ENCODE data around the gene IKZF2. TPM values are rescaled to one million over a fixed set of nuclear protein-coding genes. Genes with fewer than 3 reads are reported as not detected.

IKZF2 gene
- total RNA-seq, 1 experiment from 2014 or later: 1.6 TPM

DNA sequence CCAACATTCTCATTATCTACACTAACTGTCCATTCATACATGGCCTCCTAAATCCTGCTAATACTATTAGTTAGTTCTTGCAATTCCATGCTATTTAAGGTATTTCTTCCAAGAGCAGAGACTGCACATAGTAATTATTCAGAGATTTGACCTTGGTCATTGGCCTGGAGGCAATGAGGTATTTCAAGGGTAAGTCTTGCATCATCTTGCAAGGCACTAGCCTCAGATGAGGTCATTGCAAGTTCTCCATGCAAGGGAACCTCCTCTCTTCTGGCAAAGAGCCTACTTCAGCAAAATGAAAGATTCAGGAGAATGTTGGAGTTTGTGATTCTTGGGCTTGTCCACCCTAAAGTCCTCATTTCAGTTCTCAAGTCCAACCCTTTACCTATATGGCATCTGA lies 48.5 kb upstream of the IKZF2 start (continued):
- TF ChIP-seq, protein P1, sequence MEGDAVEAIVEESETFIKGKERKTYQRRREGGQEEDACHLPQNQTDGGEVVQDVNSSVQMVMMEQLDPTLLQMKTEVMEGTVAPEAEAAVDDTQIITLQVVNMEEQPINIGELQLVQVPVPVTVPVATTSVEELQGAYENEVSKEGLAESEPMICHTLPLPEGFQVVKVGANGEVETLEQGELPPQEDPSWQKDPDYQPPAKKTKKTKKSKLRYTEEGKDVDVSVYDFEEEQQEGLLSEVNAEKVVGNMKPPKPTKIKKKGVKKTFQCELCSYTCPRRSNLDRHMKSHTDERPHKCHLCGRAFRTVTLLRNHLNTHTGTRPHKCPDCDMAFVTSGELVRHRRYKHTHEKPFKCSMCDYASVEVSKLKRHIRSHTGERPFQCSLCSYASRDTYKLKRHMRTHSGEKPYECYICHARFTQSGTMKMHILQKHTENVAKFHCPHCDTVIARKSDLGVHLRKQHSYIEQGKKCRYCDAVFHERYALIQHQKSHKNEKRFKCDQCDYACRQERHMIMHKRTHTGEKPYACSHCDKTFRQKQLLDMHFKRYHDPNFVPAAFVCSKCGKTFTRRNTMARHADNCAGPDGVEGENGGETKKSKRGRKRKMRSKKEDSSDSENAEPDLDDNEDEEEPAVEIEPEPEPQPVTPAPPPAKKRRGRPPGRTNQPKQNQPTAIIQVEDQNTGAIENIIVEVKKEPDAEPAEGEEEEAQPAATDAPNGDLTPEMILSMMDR (IDR thresholded peaks at IDR 0.05 in 2 of 3, conservative IDR thresholded peaks at IDR 0.05 in 1 of 3; ENCODE audit: borderline replicate concordance in 1 of 3, insufficient read depth in 1 of 3, low read depth in 2 of 3, low read length in 2 of 3): no peak
- TF ChIP-seq POLR2A (IDR thresholded peaks at IDR 0.05; ENCODE audit: borderline replicate concordance, extremely low read depth, insufficient read depth, insufficient read length): no peak

DNA sequence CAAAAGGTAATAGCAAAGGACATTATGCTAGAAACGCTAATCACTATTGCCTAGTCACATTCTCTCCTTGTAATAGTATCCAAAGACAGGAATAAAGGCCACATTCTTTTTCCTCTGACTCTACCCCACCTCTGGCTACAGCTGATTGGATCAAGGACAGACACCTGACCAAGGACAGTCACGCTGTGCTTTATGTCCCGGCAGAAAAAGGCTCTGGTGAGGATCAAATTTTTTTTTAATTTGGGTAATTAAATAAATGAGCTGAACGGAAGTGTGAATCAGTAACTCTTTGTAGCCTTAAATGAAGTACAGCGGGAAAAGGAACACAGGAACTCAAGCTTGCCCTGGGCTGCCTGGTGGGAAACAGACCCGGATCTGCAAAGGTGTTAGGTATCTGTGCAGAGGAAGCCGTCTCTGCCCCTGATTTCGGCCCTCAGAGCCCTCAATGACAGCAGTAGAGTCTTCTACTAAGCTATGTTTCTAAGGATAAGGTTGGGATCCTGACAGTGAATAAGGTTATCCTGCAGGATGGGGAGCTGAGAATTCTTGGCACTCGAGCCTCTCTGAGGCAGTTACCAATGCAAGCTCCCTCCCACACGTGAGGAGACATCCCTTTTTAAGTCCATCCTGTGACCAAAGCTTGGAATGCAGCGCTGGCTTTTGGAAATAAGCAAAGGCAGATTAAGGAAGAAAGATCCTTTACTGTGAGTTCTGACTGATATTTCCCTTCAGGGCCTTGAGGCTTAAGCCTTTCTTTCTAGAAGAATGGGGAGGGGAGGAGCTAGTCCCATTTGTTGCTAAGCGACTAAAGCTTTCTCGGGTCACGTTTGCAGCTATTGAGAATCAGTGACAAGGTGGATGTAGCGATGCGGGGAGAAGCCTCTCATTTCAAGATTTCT lies 37.8 kb upstream of the IKZF2 start:
- no peak overlapping the region for H3K27ac ChIP-seq (ENCODE audit: low read depth, low read length)
- RAD21 ChIA-PET (ENCODE audit: low non-redundant PET in 1 of 2, low total read pairs in 2 of 2, uncharacterized antibody in 2 of 2, unreplicated experiment in 2 of 2): no interaction called here
- no peak overlapping the region for H3K4me3 ChIP-seq (replicated peaks in 1 of 2; ENCODE audit: low read depth in 1 of 2, low read length in 2 of 2)
- no peaks in the 10 kb centered on the region for H3K79me2 ChIP-seq (ENCODE audit: insufficient read depth, low read length)
- H3K27me3 ChIP-seq (ENCODE audit: insufficient read depth, low read length): no peaks in the 10 kb centered on the region
- POLR2A ChIA-PET: no interaction called here
- H3K9me3 ChIP-seq (ENCODE audit: control insufficient read depth in 1 of 2, insufficient read depth in 1 of 2, low read depth in 1 of 2, low read length in 2 of 2): no peaks in the 10 kb centered on the region
- H3K4me2 ChIP-seq (ENCODE audit: low read length): no peak overlapping the region
- peaks cover 7 to 9% of the 10 kb centered on the region in 2 experiments; a peak in 3 of 4 replicates for H3K4me1 ChIP-seq (ENCODE audit: control insufficient read depth in 1 of 2, insufficient read depth in 2 of 2, low read length in 2 of 2)
- no peaks in the 10 kb centered on the region for H3K36me3 ChIP-seq (ENCODE audit: control insufficient read depth in 1 of 2, insufficient read depth in 2 of 2, low read length in 2 of 2)
- H4K20me1 ChIP-seq (ENCODE audit: insufficient read depth): no peaks in the 10 kb centered on the region
- intact Hi-C loops (cut with micrococcal nuclease): no loop called here
- CTCF ChIA-PET: no interaction called here
- no TSS peak for BruUV-seq (replicated peaks)
- no peak for DNase-seq (ENCODE audit: low read depth, low spot score)
- no peak overlapping the region for H3K9ac ChIP-seq (ENCODE audit: low read length)
- no peak overlapping the region for H2AFZ ChIP-seq (ENCODE audit: low read depth, low read length, poor library complexity, severe bottlenecking)
- no peaks in the 10 kb centered on the region for H3K9me2 ChIP-seq (ENCODE audit: insufficient read depth)
- ATAC-seq: no peak; the same call in 1 of the 2 replicates
- TF ChIP-seq SRF (IDR thresholded peaks at IDR 0.05; ENCODE audit: low read depth) (no peak), JUND (IDR thresholded peaks at IDR 0.05) (no peak), ZNF274 (IDR thresholded peaks at IDR 0.05; ENCODE audit: low read depth, low read length) (no peak), CEBPB (IDR thresholded peaks at IDR 0.05; ENCODE audit: low read depth) (no peak), ZFX (IDR thresholded peaks at IDR 0.05) (no peak), EZH2phosphoT487 (IDR thresholded peaks at IDR 0.05; ENCODE audit: borderline replicate concordance) (no peak), POLR2AphosphoS5 (IDR thresholded peaks at IDR 0.05; ENCODE audit: low read depth, low read length) (no peak), CBX3 (IDR thresholded peaks at IDR 0.05; ENCODE audit: low read depth) (no peak), RAD21 (IDR thresholded peaks at IDR 0.05; ENCODE audit: low read depth) (no peak), TCF7L2 (IDR thresholded peaks at IDR 0.05; ENCODE audit: borderline replicate concordance, extremely low read depth, insufficient read depth, insufficient read length) (no peak), EZH2 (IDR thresholded peaks at IDR 0.05) (no peak), FOSL1 (IDR thresholded peaks at IDR 0.05; ENCODE audit: low read depth) (no peak)
- TF ChIP-seq, protein P2, sequence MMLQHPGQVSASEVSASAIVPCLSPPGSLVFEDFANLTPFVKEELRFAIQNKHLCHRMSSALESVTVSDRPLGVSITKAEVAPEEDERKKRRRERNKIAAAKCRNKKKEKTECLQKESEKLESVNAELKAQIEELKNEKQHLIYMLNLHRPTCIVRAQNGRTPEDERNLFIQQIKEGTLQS (IDR thresholded peaks at IDR 0.05): no peak
- TF ChIP-seq, protein P3, sequence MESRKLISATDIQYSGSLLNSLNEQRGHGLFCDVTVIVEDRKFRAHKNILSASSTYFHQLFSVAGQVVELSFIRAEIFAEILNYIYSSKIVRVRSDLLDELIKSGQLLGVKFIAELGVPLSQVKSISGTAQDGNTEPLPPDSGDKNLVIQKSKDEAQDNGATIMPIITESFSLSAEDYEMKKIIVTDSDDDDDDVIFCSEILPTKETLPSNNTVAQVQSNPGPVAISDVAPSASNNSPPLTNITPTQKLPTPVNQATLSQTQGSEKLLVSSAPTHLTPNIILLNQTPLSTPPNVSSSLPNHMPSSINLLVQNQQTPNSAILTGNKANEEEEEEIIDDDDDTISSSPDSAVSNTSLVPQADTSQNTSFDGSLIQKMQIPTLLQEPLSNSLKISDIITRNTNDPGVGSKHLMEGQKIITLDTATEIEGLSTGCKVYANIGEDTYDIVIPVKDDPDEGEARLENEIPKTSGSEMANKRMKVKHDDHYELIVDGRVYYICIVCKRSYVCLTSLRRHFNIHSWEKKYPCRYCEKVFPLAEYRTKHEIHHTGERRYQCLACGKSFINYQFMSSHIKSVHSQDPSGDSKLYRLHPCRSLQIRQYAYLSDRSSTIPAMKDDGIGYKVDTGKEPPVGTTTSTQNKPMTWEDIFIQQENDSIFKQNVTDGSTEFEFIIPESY (IDR thresholded peaks at IDR 0.05; ENCODE audit: extremely low read depth, insufficient replicate concordance, low read length): no peak
- TF ChIP-seq, protein P1 (IDR thresholded peaks at IDR 0.05 in 2 of 3, conservative IDR thresholded peaks at IDR 0.05 in 1 of 3; ENCODE audit: borderline replicate concordance in 1 of 3, insufficient read depth in 1 of 3, low read depth in 2 of 3, low read length in 2 of 3): no peak
- TF ChIP-seq, protein P4, sequence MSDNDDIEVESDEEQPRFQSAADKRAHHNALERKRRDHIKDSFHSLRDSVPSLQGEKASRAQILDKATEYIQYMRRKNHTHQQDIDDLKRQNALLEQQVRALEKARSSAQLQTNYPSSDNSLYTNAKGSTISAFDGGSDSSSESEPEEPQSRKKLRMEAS (IDR thresholded peaks at IDR 0.05): no peak
